HG02970 (cell line): ENCODE data around the gene KNDC1.

Experiments
- ATAC-seq: cut with Tn5 transposase; IDR thresholded peaks from one replicate; pipeline ENCODE4 v1.9.1; 2021; ENCODE audit warnings: mild to moderate bottlenecking, moderate library complexity, moderate number of reproducible peaks; ENCODE audit not compliant: unreplicated experiment, low FRiP score

Gene KNDC1

DNA sequence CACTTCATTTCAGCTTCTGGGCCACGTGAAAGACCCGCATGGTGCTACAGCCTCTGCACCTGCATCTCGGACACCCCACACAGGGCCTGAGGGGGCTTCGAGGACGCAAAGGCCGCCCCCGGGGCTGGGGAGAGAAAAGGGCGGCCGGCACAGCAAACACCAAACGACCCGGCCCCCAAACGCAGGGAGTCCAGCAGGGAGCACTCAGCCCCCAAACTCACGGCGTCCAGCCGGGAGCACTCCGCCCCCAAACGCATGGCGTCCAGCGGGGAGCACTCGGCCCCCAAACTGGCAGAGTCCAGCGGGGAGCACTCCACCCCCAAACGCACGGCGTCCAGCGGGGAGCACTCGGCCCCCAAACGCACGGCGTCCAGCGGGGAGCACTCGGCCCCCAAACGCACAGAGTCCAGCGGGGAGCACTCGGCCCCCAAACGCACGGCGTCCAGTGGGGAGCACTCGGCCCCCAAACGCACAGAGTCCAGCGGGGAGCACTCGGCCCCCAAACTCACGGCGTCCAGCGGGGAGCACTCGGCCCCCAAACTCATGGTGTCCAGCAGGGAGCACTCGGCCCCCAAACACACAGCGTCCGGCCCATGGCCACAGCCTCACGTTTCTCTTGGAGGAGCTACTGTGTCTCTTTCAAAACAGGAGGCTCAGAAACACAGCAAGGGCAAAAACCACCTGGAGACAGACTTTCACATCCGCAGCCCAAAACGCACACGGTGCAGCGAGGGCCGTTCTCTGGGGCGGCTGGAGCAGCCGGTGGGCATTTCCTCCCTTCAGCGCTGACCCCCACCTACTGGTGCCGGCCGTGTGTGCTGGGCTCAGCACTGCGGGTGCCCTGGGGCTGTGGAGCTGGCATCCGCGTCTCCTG is 43.0 kb downstream of the KNDC1 start:
- ATAC-seq, result no peak

DNA sequence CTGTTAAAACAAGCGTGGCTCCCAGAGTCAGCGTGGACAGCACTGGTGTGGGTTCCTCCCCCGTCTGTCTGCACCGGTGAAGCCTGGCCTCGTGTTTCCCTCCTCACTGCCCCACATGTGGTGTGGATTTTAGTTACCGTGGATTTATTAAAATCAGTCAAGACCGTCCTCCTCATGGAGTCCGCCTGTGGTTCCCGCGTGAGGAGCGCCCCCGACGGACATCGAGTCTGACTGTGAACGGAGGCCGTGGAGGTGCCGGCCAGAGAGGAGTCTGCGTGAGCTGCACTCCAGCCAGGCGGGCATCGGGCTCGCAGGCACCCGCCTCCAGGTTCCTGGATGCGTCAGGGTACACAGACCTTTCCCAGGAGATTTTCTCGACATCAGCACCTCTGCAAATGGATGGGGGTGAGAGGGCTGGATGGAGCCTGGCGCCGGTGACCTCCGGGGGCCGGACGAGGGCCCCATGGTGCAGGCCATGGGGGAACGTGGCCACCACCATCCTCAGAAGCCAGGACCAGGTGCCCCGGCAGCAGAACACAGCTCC is 43.7 kb downstream of the KNDC1 start:
- no peak for ATAC-seq

DNA sequence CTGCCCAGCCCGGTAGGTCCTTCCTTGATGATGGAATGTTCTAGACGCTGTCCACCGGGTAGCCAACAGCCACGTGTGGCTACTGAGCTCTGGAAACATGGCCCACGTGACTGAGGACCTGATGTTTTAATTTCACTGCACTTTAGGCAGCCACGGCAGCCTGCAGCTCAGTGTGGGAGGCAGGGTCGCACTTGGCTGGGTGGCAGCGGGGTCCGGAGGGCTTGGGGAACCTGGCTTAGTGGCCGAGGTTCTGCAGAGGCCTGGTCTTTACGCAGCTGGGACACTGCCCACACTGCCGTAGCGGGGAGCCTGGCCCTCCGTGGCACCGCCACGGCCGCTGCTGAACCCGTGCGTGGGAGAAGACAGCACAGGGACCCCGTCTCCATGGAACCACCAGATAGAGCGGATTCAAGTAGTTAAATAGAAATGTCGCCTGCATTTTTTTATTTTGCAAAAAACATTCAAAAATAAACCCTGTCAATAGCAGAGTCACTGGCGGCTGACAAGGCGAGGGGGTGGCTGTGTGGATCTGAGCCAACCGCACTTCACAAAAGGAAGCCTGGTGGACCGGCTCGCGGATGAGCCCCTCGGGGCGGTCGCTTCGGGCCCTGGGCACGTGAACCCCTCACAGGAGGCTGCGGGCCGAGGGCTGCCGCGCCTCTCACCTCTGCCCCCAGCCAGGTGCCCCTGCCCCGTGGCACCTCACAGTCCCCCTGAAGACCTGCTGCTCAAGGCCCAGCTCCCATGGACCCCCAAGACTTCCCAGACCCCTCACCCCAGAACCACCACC is 44.4 kb downstream of the KNDC1 start:
- no peak for ATAC-seq

DNA sequence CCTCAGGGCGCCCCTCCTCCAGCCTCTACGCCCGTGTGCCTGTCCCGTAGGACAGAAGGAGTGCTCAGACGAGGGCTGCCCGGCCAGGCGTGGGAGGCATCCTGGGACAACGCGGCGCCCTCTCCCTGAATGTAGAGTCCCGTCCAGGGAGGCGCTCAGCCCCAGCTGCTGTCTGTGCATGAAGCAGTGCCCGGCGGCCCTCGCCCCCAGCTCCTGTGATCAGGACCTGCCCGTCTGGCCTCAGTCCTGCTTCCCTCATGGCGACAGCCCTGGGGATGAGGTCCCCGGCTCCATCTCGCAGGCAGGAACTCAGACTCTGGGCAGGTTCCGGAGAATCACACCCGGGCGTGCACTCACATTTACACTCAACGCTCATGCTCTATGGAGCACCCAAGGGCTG is 45.1 kb downstream of the KNDC1 start:
- no peak for ATAC-seq

DNA sequence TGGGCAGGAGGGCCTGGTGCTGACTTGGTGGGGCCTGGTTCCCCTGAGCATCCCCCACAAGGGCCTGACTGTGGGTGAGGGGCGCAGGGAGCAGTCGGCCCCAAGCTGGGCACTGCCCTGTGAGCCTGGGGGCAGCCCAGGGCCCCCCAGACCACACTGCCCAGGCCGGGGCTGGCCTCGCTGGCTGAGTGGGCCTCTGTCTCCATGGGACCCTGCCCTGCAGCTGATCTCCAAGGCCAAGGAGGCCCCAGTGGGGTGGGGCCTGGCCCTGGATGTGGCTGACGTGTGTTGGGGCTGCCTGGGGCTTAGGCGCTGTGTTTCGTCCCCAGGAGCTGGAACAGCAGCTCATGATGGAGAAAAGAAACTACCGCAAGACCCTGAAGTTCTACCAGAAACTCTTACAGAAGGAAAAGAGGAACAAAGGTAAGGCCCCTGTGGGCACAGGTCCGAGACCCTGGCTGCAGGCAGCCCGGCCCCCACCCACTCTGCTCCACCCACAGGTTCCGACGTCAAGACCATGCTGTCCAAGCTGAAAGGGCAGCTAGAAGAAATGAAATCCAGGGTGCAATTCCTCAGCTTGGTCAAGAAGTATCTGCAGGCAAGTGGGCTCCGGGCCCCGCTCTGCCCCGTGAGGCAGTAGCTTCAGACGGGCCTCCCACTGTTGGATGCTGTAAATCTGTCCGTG is 46.5 kb downstream of the KNDC1 start:
- no peak for ATAC-seq

DNA sequence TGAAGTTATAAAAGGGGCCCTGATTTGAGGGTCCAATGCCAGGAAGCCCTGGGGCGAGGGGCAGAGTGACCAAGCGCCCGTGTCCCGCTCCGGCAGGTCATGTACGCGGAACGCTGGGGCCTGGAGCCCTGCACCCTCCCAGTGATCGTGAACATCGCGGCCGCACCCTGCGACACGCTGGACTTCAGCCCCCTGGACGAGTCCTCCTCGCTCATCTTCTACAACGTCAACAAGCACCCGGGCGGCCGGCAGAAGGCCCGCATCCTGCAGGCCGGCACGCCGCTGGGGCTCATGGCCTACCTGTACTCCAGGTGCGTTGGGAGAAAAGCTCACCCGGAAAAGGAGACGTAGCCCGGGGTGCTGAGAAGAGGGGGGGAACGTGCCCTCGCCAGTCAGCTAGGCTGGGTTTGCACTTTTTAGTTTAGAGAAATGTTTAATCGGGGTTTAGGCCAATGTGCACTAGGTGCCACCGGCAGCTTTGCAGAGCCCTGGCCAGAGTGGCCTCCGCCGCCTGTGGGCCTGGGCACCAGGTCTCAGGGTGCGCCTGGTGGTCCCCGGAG is 47.1 kb downstream of the KNDC1 start:
- ATAC-seq, result no peak

DNA sequence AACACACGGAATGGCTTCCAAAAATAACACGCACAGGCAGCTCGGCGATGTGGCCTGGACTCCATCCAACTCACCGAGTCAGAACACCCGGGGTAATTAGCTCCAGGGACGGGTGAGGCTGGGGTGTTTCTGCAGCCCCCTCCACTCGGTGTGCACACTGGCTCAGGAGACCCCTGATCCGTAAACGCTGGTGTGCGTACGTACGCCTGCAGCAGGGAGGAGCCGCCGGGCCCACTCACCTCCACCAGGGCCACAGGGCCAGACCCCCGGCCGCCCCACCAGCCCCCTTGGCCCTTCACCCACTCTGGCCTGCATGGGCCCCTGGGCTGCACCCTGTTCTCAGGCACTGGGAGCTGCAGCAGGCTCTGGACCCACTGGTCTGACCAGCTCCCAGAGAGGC is 47.6 kb downstream of the KNDC1 start:
- no peak for ATAC-seq

DNA sequence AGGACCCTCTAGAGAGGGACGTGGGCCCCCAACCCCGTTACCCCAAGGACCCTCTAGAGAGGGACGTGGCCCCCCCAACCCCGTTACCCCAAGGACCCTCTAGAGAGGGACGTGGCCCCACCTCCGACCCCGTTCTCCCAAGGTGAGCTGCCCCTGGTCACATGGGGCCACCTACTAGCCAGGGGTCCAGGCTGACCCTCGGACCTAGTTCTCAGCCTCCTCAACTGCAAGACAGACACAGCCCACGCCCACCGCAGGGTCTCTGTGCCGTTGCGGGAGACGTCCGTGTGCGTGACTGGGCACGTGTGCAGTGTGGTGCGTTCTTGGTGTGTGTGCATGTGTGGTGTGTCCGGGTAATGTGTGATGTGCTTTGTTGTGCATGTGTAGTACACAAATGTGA is 48.4 kb downstream of the KNDC1 start:
- ATAC-seq, result no peak

DNA sequence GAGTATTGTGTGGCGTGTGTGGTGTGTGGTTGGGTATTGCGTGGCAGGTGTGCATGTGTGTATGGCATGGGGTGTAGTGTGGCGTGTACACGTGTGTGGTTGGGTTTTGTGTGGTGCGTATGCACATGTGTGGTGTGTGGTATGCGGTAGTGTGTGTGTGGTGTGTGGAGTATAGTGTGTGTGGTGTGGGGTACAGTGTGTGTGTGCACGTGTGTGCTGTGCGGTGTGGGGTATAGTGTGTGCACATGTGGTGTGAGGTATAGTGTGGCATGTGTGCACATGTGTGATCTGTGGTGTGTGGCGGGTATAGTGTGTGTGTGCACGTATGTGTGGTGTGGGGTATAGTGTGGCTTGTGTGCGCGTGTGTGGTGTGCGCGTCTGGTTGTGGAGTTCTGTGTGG is 49.1 kb downstream of the KNDC1 start:
- ATAC-seq, result no peak

DNA sequence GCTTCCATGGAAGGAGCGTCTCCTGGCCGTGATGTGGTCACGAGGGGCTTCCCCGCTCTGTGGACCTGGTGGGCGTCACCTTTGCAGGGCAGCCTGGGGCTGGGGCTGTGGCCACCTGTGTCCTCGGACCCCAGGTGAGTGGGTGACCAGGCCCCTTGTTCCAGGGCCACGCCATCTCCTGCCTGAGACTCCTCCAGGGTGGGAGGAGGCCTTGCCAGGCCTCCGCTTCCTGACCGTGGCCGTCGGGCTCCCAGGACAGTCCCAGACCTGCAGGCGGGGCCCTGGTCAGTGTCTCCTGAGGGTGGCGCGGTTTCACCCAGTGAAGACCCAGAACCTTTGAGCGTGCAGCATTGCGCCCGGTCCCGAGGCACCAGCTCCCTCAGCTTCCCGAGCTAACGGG is 49.6 kb downstream of the KNDC1 start:
- no peak for ATAC-seq

DNA sequence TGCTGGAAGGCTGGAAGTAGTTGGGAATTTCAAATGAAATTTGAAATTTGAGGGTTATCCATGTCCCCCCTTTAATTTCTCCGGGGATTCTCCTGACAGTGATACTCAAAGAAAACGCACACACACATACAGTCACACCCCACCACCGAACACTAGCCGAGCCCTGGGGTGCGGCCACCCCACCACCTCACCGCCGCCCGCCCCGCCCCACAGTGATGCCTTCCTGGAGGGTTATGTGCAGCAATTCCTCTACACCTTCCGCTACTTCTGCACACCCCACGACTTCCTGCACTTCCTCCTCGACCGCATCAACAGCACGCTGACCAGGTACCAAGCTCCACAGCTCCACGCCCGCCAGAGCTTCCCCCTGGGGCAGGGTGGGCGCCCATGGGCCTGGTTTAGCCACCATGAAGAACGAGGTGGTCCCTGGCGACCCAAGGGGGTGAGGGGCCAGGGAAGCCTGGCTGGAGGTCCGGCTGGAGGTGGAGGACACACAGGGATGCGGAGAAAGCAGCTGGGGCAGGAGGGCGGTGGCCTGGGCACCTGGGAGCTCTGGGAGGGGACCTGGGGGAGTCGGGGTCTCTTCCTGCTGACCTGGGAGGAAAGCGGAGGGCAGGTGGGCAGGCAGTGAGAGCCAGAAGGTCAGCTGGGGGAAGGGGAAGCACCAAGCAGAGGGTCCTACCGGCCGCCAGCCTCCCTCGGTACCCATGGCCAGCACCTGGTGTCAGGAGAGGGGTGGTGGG is 50.5 kb downstream of the KNDC1 start:
- no peak for ATAC-seq

DNA sequence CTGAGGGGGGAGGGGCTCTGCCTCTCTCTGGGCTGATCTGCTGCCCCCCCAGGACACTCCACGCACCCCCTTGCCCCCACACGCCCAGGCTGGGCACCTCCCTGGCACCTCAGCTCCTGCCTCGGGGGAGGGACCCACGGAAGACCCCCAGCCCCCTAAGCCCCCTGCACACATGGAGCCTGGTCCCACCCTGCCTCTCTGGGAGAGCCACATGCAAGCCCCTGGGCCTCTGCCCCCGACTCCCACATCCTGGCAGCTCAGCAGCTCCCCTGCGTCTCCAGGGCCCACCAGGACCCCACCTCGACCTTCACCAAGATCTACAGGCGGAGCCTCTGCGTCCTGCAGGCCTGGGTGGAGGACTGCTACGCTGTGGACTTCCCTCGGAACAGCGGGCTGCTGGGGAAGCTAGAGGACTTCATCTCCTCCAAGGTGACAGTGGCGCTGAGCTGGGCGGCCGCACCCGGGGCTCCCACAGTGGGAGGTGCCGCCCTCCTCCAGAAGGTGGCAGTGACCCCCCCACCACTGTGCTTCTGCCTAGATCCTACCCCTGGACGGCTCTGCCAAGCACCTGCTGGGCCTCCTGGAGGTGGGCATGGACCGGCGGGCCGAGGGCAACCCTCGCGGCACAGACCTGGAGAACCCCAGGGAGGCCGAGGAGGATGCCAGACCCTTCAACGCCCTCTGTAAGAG is 51.3 kb downstream of the KNDC1 start:
- no peak for ATAC-seq

DNA sequence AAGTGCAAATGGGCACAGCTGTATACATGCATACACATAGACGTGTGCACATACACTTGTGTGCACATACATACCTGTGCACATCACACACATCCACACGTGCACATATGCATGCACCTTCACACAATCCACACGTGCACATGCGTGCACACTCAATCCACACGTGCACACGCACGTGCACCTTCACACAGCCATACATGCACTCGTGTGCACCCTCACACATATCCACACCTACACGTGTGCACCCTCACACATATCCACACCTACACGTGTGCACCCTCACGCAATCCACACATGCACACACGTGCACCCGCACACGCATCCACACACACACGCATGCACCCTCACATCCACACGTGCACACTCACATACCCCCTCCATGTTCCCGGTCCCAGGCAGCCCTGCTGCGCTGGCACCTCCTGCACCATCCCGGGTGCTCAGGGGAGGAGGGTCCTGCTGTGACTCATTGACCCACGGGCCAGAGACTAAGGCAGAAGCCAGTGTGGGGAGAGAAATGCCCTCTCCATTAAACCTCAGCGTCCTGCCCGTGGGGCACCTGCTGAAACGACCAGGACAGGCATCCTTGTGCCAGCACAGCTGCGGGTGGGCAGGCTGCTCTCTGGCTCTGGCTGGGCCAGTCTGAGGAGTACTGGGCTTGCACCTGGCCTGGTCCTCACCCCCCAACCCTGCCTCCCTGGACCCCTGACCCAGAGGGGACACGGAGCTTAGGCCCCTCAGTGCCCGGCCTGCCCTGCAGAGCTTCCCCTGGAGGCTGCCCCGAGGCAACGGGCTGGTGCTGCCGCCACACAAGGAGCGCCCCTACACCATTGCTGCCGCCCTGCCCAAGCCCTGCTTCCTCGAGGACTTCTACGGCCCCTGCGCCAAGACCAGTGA is 52.2 kb downstream of the KNDC1 start:
- ATAC-seq, result no peak

DNA sequence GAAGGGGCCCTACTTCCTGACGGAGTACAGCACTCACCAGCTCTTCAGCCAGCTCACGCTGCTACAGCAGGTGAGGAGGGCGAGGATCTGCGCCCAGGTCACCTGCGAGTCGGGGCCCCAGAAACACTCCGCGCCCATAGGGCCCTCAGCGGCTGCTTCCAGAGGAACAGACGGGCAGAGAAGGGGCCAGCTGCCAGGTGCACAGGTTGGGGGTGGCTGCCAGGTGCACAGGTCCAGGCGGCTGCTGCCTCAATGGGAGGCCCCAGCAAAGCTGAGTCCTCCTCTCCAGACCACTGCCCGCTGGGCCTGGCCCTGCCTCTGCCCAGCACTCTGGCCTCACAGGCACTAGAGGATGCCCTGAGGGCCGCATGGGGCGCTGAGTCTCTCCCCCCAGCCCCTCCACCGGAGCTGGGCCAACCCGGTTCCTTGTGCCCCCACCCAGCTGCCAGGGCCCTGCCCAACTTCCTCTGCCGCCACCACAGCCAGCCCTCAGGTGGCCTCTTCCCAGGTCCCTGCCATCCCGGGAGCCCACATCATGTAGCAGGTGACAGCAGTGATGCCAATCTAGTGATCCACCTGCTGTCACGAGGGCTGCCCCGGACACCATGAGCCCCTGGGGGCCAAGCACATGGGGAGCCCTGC is 53.0 kb downstream of the KNDC1 start:
- ATAC-seq, result no peak

DNA sequence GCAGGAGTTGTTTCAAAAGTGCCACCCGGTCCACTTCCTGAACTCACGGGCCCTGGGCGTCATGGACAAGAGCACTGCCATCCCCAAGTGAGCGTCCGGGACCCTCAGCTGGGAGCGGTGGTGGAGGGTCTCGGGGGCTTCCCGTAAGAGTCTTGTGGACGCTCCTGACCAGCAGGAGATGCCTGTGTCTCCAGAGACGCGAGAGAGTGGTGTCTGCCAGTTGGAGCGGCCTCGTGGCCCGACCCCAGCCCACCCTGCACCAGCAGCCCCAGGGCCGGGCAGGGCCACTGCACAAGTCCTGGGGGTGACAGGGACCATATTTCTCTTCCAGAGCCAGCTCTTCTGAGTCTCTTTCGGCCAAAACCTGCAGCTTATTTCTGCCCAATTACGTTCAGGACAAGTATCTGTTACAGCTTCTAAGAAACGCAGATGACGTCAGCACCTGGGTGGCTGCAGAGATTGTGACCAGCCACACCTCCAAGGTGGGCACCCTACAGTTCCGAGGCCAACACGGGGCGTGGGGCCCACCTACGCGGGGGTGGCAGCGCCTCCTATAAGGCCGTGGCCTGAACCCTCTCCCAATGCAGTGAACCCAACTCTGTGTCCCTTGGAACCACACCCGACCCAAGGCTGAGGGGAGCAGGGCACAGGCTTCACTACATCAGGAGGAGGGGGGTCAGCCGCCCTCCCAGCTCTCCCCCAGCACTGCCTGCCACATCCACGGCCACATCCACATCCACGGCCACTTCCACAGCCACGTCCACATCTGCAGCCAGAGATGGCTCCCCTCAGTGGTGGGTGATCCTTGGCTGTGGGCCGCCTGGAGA is 53.8 kb downstream of the KNDC1 start:
- ATAC-seq, result no peak

DNA sequence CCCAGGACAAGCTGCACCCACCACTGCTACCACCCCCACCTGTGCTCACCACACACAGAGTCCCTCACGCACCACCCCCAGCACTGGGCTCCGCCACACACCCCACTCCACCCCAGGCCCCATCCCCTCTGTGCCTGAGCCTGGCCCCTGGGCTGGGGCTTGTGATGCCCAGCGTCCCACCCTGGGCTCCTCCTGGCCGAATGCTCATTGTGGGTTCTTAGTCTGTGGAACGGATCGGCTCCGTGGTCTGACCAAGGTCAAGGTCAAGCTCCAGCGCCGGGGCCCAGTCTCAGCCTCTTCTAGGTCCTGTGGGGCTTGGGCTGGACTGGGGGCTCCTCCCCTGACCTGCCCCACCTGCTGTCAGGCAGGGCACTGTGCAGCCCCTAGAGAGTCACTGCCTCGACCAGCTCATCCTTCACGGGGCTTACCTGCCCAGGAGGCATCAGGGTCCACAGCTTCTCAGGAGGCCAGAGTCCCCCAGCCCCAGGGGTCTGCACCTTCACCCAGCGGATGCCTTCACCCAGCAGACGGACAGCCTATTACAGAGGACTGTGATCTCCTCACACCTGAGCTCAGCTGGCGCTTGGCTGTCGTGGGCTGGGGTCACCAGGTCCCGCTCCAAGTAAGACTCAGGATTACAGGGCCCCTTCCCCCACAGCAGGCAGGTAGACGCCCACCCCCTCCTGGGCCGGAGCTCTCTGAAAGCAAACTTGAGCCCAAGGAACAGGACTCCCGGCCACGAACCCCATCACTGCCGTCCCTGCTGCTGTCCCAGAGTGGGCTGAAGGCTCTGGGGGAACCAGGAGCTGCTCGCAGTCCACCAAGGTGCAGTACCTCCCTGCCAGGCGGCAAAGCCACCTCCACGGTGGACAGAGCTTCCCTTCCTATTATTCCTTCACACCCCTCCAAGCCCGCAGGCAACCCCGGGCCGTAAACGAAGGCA is 54.7 kb downstream of the KNDC1 start:
- no peak for ATAC-seq
